Mesothelial cell of epicardium (in vitro differentiated cells): ENCODE measurements around the gene ESYT1. TPM values are rescaled to one million over a fixed set of nuclear protein-coding genes. Genes with fewer than 3 reads are reported as not detected.
"Not testable (repeated sequence)": the region's sequence is repeated elsewhere in the genome, so short reads cannot be mapped to it uniquely, and the experiment has no call there.

ENCODE experiments used
- DNase-seq, 2 experiments: peaks; one replicate each; pipeline ENCODE4 v3.0.0; 2021; ENCODE audit warnings: low spot score in 2 of 2; ENCODE audit not compliant: unreplicated experiment in 2 of 2
- H3K27ac Mint-ChIP-seq: 2 replicates; pipeline ENCODE4 v1.8.0; 2021; ENCODE audit warnings: mixed read lengths
- H3K27me3 Mint-ChIP-seq: 2 replicates; pipeline ENCODE4 v1.8.0; 2021; ENCODE audit warnings: low read depth, mixed read lengths
- H3K36me3 Mint-ChIP-seq: 2 replicates; pipeline ENCODE4 v1.8.0; 2021; ENCODE audit warnings: mixed read lengths
- H3K4me1 Mint-ChIP-seq: 2 replicates; pipeline ENCODE4 v1.8.0; 2021; ENCODE audit warnings: mixed read lengths
- H3K4me3 Mint-ChIP-seq: 2 replicates; pipeline ENCODE4 v1.8.0; 2021; ENCODE audit warnings: mild to moderate bottlenecking, moderate library complexity, mixed read lengths
- H3K9me3 Mint-ChIP-seq: 2 replicates; pipeline ENCODE4 v1.8.0; 2021; ENCODE audit warnings: mixed read lengths
- CTCF ChIP-seq: fragments of 200-600 bp; sonication (generic); IDR thresholded peaks from one replicate; pipeline ENCODE4 v1.5.0; 2021; ENCODE audit warnings: antibody characterized with exemption; ENCODE audit not compliant: unreplicated experiment
- total RNA-seq: library from RNA; stranded (reverse); gene quantifications from 3 replicates; pipeline ENCODE4 v1.2.1, GENCODE V29; 2021

ESYT1 gene
- total RNA-seq, 1 donor from 2014 or later, result 64.7 TPM

GRCh38 chr12:56152756-56153677 is 24.9 kb downstream of the ESYT1 start:
- Mint-ChIP-seq H3K36me3 (peaks cover 11% of the 10 kb centered on the region), H3K27ac (peak overlapping the region; percentile 96), H3K9me3 (no peaks in the 10 kb centered on the region), H3K27me3 (no peaks in the 10 kb centered on the region), H3K4me1 (peaks cover 33% of the 10 kb centered on the region), H3K4me3 (peak overlapping the region; percentile 93)
- DNase-seq, result no peak
- TF ChIP-seq CTCF, result no peak

- TF ChIP-seq CTCF, result no peak
- no peak overlapping the region for H3K27ac Mint-ChIP-seq
Observed at GRCh38 chr12:56153678-56154065, 25.6 kb downstream of the ESYT1 start.

GRCh38 chr12:56154246-56154771 is 26.2 kb downstream of the ESYT1 start:
- Mint-ChIP-seq H3K9me3 (no peaks in the 10 kb centered on the region), H3K36me3 (peaks cover 11% of the 10 kb centered on the region), H3K27ac (no peak overlapping the region), H3K27me3 (no peaks in the 10 kb centered on the region), H3K4me1 (peaks cover 37% of the 10 kb centered on the region), H3K4me3 (no peak overlapping the region)
- no peak for TF ChIP-seq CTCF
- no peak for DNase-seq

More at GRCh38 chr12:56153678-56154065, 25.6 kb downstream of the ESYT1 start:
- peak overlapping the region; percentile 93 for H3K4me3 Mint-ChIP-seq
- no peak for DNase-seq
- H3K27me3 Mint-ChIP-seq, result no peaks in the 10 kb centered on the region
- peaks cover 33% of the 10 kb centered on the region for H3K4me1 Mint-ChIP-seq
- H3K9me3 Mint-ChIP-seq, result no peaks in the 10 kb centered on the region
- H3K36me3 Mint-ChIP-seq, result peaks cover 11% of the 10 kb centered on the region

- no peak overlapping the region for H3K27ac Mint-ChIP-seq
- peaks cover 12% of the 10 kb centered on the region for H3K36me3 Mint-ChIP-seq
- TF ChIP-seq CTCF, result no peak
- no peaks in the 10 kb centered on the region for H3K27me3 Mint-ChIP-seq
- no peak for DNase-seq
- H3K4me3 Mint-ChIP-seq, result peak overlapping the region; percentile 26
- H3K9me3 Mint-ChIP-seq, result no peaks in the 10 kb centered on the region
- peaks cover 42% of the 10 kb centered on the region for H3K4me1 Mint-ChIP-seq
Observed at GRCh38 chr12:56154818-56155217, 26.8 kb downstream of the ESYT1 start.

- TF ChIP-seq CTCF, result no peak
- peaks cover 44% of the 10 kb centered on the region for H3K4me1 Mint-ChIP-seq
- peaks cover 17% of the 10 kb centered on the region for H3K36me3 Mint-ChIP-seq
- DNase-seq, result no peak
- peak overlapping the region; percentile 26 for H3K4me3 Mint-ChIP-seq
- no peaks in the 10 kb centered on the region for H3K9me3 Mint-ChIP-seq
- H3K27ac Mint-ChIP-seq, result no peak overlapping the region
- no peaks in the 10 kb centered on the region for H3K27me3 Mint-ChIP-seq
Observed at GRCh38 chr12:56155256-56155845, 27.3 kb downstream of the ESYT1 start.

- Mint-ChIP-seq H3K4me1 (peaks cover 47% of the 10 kb centered on the region), H3K27ac (peak overlapping the region; percentile 96), H3K36me3 (peaks cover 25% of the 10 kb centered on the region), H3K4me3 (peak overlapping the region; percentile 91)
- H3K27me3 Mint-ChIP-seq, DNase-seq, H3K9me3 Mint-ChIP-seq: not testable (repeated sequence)
Observed at GRCh38 chr12:56156464-56157200, 28.6 kb downstream of the ESYT1 start.
